HG03571 (cell line): ENCODE measurements around the gene SRGAP3.

ENCODE experiments used
- ATAC-seq: cut with Tn5 transposase; IDR thresholded peaks from one replicate; pipeline ENCODE4 v1.9.1; 2021; ENCODE audit not compliant: unreplicated experiment

Gene SRGAP3

DNA sequence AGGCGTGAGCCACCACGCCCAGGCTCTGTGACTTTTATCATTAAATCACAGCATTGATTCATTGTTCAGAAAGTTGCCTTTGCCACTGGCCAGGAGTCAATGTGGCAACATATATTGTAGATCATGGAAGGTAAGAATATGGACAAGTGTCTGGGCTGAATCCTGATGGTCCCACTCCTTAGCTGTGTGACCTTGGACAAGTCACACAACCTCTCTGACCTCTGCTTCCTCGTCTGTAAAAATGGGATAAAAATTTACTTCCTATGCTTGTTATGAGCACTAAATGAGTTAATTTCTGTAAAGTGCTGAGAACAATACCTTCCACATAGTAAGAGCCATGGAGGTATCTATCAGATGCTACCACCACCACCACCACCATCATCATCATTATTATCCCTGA lies 182.7 kb downstream of the SRGAP3 start:
- ATAC-seq: no peak

DNA sequence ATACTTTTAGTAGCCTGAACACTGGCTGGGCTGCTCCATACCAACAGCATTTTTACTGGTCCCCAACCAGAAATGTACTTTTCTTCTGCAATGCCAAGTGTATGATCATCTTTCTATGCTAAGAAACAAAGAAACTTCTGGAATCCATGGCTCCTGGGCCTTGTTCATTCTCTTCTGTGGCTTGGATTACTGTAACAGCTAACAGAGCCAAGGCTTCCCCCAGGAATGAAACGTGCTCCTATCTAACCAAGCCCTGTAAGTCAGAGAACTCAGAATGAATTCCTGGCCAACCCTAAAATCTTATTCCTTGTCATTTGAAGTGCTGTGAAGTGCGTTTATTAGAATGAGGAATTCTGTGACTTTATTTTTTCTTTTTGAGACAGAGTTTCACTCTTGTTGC lies 183.3 kb downstream of the SRGAP3 start:
- ATAC-seq: no peak

DNA sequence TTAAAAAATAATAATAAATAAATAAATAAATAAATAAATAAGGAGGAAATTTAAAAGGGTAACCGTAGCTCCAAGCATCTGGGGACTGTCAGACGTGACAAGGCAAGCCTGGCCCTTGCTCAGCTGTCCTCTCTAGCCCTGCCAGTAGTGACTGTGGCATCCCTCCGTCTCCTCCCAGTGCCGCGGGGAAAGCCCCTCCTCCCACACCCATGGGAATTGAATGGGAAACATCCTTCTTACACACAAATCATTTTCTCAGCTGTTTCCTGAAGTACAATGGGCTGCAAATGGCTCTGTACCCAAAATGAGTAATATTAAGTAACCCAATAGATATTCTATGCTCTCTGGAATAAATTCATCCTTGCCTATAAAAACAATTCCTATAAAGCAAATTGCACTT lies 184.6 kb downstream of the SRGAP3 start:
- no peak for ATAC-seq

DNA sequence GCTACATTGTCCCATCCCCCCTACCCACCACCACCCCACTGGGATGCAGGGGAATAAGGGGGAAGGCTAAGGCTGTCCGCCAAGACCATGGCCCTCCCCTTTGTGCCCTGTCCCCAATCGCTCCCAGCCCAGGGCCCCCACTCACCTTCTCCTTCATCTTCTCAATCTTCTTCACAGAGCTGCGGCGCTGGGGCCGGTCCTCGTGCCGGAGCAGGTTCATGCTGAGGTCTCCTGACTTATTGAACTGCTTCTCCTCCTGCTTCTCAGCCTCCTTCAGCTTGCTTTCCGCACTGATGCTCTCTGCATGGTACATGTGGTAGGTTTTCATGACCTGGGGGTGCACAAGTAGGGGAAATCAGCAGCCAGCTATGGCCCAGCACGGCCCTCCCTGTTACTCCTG lies 185.2 kb downstream of the SRGAP3 start:
- ATAC-seq: no peak

DNA sequence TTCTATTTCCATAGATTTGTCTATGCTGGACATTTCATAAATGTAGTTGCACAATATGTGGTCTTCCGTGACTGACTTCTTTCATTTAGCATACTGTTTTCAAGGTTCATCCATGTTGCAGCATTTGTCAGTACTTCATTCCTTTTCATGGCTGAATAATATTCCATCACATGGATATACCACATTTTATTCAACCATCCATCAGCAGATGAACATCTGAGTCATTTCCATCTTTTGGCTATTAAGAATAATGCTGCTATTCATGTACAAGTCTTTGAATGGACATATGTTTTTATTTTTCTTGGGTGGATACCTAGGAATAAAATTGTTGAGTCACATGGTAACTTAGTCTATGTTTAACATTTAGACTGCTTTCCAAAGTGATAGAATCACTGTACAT lies 186.9 kb downstream of the SRGAP3 start:
- no peak for ATAC-seq

DNA sequence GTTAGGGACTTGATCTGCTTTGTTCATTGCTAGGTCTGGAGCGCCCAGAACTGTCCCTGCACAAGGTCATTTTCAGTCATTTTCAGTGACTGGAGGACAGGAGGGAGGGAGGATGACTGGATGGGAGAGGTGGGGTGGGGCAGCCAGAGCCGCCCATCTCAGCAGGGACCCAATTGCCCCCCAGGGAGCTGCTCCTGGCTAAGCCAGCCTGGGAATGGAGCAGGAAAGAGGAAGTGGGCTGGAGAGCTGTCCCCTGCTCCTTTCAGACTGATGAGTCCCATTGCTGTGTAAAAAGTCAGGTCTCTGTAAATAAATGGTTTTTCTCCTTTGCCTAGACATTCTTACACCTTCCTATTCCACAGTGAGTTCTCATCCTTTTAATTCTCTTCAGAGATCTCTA lies 187.8 kb downstream of the SRGAP3 start:
- no peak for ATAC-seq

DNA sequence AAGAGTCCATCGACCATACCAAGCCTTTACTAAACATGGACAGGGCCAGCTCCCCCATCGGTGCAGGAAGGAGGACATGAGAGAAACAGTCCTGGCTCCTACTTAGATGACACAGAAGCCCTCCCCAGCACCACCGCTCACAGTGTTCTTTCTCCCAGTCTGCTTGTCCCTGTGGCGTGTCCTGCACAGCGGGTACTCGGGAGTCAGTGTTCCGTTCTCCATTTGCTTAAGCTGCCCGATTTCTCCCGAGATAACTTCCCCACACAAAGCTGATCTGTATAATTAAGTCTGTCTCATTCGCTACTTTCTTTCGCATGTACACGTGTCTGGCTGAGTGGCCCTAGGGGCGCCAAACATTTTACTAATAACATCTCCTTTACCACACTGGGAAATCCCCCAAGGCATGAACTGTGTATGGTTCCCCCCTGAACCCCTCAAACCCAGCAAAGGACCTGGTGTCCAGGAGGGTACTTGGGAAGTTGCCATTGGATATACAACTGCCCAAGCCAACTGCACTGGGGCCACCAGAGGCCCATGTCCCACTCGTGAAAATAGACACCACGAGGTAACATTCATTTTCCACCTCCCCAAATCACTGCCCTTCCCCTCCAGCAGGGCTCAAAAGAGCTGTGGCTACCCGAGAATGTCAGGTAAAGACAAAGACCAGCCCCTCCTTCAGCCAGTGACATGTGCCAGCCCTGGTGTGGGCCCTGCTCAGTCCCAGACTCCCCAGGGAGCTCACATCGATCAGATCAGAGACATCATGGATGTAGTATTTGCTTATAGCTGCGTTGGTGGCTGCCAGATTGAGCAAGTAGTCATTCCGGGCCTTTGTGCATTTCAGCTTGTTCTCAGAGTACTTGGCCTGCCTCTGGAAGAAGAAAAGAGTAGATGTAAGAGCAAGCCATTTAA lies 189.7 kb downstream of the SRGAP3 start:
- ATAC-seq: no peak

DNA sequence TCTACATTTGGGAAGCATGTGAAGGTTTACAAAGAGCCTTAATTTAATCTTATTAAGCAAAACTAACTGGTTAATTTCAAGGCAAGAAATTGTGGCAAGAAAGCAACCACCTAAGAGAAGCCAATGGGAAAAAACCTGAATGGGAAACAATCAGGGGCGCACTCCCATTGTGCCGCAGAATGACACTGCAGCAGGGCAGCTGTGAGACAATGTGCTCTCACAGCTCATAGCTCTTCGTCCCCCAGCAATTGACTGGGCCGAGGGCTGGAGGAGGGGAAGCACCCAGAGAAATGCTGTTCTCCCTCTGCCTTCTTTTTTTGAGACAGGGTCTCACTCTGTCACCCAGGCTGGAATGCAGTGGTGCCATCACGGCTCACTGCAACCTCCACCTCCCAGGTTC lies 192.9 kb downstream of the SRGAP3 start:
- ATAC-seq: no peak

DNA sequence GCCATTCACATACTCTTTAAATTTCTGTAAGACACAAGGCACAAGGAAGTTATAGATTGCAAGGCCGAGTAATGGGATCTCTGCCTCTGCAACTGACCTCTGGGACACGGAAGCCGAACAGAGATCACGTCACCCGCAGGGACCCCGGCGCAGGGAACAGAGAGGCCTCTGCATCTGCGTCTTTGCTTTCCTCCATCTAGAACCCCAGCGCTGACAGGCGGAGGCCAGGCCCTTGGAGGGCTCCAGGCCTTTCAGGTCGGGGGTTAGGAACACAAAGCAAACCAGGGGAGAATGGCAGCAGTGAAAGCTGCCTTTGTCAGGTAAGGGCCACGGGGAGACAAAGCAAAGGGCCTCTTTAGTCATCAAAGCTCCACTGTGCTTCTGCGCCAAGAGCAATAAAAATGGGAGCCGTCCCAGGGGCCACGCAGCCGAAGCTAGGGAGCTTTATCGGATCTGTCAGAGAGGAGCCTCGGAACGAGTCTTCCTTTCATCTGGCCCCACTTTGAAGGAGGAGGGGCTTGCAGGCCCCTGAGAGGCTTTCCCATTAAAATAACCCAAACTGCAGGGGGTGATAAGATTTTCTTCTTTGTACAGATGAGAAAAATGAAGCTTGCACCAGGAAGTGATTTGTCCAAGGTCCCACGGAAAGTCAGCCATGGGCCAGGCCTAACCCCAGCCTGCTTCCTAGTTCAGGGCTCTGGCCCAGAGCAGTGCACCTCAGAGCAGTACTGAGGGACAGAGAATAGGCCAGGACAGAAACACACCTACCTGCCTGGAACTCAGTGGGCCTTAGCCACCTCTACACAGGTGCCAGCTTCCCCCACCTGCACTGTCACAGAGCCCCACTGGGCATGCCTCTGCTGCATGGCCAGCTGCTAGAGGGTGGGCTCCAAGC lies 201.7 kb downstream of the SRGAP3 start:
- ATAC-seq: no peak

DNA sequence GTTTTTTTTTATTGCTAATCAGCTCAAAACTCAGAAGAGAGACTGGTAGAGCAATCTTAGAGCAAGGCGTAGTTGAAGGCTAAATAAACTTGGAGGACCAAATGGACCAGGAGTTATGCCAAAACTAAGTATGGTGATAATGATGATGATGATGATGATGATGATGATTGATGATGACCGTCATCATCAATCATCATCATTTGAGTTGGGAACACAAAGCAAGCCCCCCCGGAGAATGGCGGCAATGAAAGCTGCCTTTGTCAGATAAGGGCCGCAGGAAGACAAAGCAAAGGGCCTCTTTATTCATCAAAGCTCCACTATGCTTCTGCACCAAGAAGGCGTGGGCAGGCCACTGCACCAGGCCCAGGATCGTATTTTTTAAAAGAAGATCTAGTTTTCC lies 204.1 kb downstream of the SRGAP3 start:
- ATAC-seq: no peak

DNA sequence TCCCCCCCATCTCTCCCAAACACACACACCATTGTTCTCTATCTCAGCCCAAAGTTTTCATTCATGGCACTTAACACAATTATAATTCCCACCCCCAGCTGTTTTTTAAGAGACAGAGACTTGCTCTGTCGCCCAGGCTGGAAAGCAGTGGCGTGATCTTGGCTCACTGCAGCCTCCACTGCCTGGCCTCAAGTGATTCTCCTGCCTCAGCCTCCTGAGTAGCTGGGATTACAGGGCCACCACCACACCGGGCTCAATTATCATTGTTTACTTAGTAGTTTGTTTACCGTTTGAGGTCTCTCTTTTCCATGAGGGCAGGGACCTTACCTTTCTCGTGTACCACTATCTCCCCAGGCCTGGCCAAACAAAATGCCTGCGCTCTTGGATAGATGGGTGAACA lies 206.4 kb downstream of the SRGAP3 start:
- ATAC-seq: no peak

DNA sequence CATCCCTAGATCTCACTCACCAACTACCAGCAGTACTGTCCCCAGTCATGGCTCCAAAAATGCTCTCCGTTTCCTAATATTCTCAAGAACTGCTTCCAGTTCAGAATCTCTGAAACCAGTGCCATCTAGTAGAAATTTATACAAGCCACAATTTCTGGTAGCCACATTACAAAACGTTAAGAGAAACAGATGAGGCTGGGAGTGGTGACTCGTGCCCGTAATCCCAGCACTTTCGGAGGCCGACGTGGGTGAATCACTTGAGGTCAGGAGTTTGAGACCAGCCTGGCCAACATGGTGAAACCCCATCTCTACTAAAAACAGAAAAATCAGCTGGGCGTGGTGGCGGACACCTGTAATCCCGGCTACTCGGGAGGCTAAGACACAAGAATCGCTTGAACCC lies 207.8 kb downstream of the SRGAP3 start:
- no peak for ATAC-seq

DNA sequence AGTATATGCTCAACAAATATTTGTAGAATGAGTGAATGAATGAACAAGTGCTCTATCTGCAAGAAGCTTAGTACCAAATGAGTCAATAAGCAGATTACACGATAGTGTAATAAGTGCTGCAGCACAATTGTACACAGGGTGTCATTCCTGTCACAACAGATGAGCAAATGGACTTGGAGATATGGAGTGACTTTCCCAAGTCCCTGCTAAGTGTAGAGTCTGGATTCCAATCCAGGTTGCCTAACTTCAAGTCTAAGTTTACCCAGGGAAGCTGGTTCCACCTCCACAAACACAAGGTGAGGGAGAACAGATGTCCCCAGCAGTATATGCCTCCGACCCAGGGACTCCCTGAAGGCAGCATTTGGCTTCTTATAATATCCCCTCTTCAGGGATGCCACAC lies 208.4 kb downstream of the SRGAP3 start:
- no peak for ATAC-seq

DNA sequence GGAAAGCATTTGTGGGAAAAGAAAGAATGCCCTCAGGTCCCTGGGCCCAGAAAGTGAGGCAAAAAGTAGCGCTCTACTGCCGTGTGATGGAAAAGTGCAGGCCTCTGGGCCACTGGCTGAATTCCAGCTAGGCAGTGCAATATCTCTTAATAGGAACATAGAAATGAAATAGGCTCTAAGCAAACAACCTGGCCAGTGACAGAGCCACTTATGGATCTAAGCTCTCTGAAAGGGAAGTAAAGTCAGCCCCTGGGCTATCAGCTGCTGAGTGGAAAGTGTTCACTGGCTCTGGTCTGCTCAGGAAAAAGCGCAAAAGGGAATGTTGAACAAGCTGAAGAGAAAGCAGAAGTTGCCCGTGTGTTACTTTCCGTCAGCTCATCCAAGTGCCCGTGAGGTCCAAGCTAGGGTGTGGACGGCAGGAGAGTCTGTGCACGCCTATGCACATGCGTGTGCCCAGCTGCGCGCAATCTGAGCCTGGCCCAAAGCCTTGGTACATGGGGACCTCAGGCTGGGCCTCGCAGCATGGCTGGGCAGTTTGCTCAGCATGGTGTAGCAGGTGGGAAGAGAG lies 212.2 kb downstream of the SRGAP3 start:
- ATAC-seq: no peak

DNA sequence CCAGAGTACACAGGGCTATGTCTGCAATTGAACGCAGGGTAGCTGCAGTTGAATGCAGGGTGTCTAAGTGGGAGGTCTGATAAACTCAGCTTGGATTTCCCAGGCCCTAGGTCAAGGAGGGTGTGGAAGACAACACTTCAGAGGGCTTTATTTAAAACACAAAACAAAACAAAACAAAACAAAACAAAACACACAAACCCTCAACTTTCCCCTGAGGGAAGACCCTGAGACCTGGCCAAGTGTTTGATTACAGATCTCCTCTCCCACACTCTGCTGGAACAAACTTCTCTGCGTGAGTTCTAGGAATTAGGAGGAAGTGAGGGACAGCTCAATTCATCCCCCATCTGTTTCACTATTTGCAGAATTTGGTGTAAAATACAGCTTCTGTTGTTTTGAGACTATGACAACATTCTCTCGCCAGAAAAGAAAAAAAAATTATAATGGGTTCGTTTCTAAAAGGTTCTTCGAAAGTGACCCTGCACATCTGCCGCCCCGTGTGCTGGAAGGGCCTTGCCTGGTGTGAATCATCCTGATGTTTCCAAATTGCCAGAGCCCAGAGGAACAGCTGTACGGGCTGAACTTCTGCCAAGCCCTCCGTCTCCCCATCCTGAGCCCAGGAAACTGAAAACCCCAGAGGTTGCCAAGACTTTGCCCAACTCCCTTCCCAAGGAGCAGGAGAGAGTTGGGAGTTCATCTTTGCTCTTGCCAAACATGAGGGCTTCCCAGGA lies 212.9 kb downstream of the SRGAP3 start:
- no peak for ATAC-seq

DNA sequence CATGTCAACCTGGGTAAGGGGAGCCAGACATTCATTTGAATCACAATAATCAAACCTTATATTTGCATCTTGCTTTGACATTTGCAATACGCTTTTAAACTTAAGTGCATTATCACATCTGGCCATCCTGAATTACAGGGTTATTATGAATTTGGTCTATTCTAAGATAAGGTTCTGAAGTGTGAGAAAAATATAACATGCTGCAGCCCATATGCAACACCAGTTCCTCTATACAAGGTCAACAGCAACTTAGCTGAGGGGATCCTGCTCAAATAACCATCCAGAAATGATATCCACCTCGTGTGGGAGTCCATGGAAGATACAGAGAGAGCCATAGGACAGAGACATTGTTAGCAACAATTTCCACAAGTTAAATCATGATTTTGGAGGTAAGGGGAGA lies 213.5 kb downstream of the SRGAP3 start:
- no peak for ATAC-seq

DNA sequence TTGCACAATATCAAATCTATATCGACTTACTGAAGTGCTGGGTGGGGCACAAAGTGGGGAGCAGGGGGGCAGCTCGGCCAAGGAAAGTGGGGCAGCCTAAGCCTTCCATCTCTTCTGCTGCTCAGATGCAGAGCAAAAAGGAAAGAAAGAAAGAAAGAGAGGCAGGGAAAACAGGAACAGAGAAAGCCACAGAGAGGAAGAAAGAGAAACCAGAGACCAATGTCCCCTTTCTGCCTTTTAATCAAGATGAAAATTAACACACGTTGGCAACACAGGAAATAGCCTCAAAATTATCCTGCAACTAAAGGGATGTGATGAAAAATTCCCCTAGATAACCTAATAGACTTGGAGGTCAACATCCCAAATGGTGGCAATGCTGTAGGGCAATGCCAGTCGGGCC lies 214.0 kb downstream of the SRGAP3 start:
- no peak for ATAC-seq

DNA sequence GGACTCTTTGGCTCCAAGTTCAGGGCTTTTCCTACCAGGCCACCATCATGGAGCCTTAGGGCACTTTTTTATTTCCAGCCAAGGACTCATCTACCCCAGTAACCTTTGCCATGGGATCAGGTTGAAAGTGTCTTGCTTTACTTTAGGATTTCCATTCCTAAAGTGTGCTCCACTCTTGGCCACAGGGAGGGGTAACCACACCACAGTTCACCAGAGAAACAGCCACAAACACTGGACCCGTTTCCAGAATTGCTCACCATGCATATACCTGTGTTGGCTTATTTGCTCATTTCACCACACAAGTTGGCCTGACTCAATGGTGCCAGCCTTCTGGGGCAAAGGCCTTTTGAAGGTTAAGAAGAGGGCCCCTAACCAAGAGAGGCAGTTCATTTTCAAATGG lies 215.6 kb downstream of the SRGAP3 start:
- ATAC-seq: no peak

DNA sequence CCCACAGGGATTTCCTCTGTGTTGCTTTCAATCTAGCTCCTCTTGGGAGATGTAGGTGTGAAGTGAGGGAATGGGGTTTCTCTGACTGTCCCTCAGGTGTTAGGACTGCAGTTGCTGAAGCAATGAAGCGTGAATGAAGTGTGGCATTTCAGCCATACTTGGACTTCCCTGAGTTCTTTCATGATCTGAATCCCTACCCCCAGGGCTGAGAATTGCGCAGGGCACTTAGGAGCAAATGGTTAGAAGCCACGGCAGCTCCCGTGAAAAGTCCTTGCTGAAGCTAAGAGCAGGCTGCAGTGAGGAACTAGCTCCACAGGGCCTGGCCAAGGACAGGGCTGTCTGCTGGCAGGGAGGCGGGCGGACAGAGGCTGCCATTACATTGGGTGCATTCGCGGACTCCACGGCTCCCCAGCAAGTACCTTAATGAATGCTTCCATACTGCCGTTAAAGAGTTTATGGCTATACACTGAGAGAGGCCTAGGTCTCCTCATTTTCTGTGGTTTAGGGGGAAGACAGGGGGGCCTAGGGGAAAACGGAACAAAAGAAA lies 217.1 kb downstream of the SRGAP3 start:
- ATAC-seq: no peak

DNA sequence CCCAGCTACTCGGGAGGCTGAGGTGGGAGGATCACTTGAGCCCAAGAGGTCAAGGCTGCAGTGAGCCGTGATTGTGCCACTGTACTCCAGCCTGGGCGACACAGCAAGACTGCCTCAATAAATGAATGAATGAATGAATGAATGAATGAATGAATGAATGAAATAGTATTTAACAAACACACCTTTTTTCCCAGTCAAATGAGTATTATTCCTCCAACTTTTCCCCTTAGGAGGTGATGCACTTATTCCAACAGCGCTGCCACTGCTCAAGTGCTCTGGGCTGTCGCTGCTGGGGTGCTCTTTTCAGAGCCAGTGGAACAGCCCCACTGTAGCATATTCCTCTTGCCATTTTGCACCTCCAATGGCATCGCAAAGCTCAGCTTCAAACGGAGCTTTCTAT lies 219.4 kb downstream of the SRGAP3 start:
- no peak for ATAC-seq

DNA sequence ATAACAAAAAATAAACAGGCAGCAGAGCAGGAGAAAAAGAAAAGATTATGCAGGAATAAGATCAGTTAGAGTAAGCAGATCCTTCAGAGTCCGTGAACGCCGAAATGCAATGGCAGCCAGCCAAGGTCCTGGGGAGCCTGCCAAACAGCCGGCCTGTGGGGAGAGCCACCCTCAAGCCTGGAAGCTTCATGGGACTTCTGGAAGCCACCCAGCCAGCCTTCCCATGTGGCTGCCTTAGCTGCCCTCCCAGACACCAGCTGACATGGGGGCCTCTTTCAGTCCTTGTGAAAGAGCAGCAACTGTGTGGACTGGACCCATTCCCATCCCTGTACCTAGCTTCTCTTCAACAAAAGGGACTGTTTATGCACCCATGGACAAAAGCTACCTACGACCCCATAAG lies 221.3 kb downstream of the SRGAP3 start:
- ATAC-seq: no peak
